ENCODE results near the gene TSPAN2. TPM values are rescaled to one million over a fixed set of nuclear protein-coding genes. Genes with fewer than 3 reads are reported as not detected.

TSPAN2 gene
- total and polyA plus RNA-seq, 9 donors, result 16.3 to 30.6 (median 19.7) TPM

GRCh38 chr1:115065021-115065420 is 24.3 kb downstream of the TSPAN2 start:
- WGBS (ENCODE audit: insufficient coverage), result no CpG with 5 or more reads among the region's 6 CpGs
- Histone ChIP-seq H3K36me3 (ENCODE audit: control insufficient read depth, insufficient read depth, low read length) (no peaks in the 10 kb centered on the region), H3K27me3 (ENCODE audit: control insufficient read depth, insufficient read depth, low read length) (no peaks in the 10 kb centered on the region), H3K27ac (ENCODE audit: low read length) (no peak overlapping the region), H3K9me3 (replicated peaks; ENCODE audit: control insufficient read depth, low read depth, low read length) (no peaks in the 10 kb centered on the region), H3K4me1 (ENCODE audit: control insufficient read depth, insufficient read depth, low read length) (peaks cover 7% of the 10 kb centered on the region), H3K4me3 (ENCODE audit: low read length) (no peak overlapping the region)
- no peak for DNase-seq

- no peaks in the 10 kb centered on the region for H3K9me3 ChIP-seq (replicated peaks; ENCODE audit: control insufficient read depth, low read depth, low read length)
- peaks cover 7% of the 10 kb centered on the region for H3K4me1 ChIP-seq (ENCODE audit: control insufficient read depth, insufficient read depth, low read length)
- 94% methylated on average over 3 of the region's 3 CpGs for WGBS (ENCODE audit: insufficient coverage)
Measured at GRCh38 chr1:115064461-115064860, 24.8 kb downstream of the TSPAN2 start.

GRCh38 chr1:115063228-115063901 is 25.9 kb downstream of the TSPAN2 start:
- H3K27ac ChIP-seq (ENCODE audit: low read length), result no peak overlapping the region
- no peaks in the 10 kb centered on the region for H3K36me3 ChIP-seq (ENCODE audit: control insufficient read depth, insufficient read depth, low read length)
- H3K4me3 ChIP-seq (ENCODE audit: low read length), result no peak overlapping the region
- H3K27me3 ChIP-seq (ENCODE audit: control insufficient read depth, insufficient read depth, low read length), result no peaks in the 10 kb centered on the region
- H3K4me1 ChIP-seq (ENCODE audit: control insufficient read depth, insufficient read depth, low read length), result peaks cover 4% of the 10 kb centered on the region
- DNase-seq, result no peak
- no peaks in the 10 kb centered on the region for H3K9me3 ChIP-seq (replicated peaks; ENCODE audit: control insufficient read depth, low read depth, low read length)
- 100% methylated on average over 2 of the region's 7 CpGs for WGBS (ENCODE audit: insufficient coverage)

More at GRCh38 chr1:115064461-115064860, 24.8 kb downstream of the TSPAN2 start:
- H3K27me3 ChIP-seq (ENCODE audit: control insufficient read depth, insufficient read depth, low read length), result no peaks in the 10 kb centered on the region
- no peak overlapping the region for H3K27ac ChIP-seq (ENCODE audit: low read length)
- no peak for DNase-seq
- H3K4me3 ChIP-seq (ENCODE audit: low read length), result no peak overlapping the region
- no peaks in the 10 kb centered on the region for H3K36me3 ChIP-seq (ENCODE audit: control insufficient read depth, insufficient read depth, low read length)

GRCh38 chr1:115062542-115063004 is 26.7 kb downstream of the TSPAN2 start:
- no peaks in the 10 kb centered on the region for H3K27me3 ChIP-seq (ENCODE audit: control insufficient read depth, insufficient read depth, low read length)
- DNase-seq, result no peak
- H3K4me3 ChIP-seq (ENCODE audit: low read length), result no peak overlapping the region
- H3K4me1 ChIP-seq (ENCODE audit: control insufficient read depth, insufficient read depth, low read length), result no peaks in the 10 kb centered on the region
- no peak overlapping the region for H3K27ac ChIP-seq (ENCODE audit: low read length)
- no peaks in the 10 kb centered on the region for H3K9me3 ChIP-seq (replicated peaks; ENCODE audit: control insufficient read depth, low read depth, low read length)
- H3K36me3 ChIP-seq (ENCODE audit: control insufficient read depth, insufficient read depth, low read length), result peaks cover 2% of the 10 kb centered on the region
- WGBS (ENCODE audit: insufficient coverage), result 72% methylated on average over 3 of the region's 7 CpGs

- no CpG with 5 or more reads among the region's 4 CpGs for WGBS (ENCODE audit: insufficient coverage)
- Histone ChIP-seq H3K4me1 (ENCODE audit: control insufficient read depth, insufficient read depth, low read length) (peaks cover 2% of the 10 kb centered on the region), H3K9me3 (replicated peaks; ENCODE audit: control insufficient read depth, low read depth, low read length) (no peaks in the 10 kb centered on the region), H3K4me3 (ENCODE audit: low read length) (no peak overlapping the region), H3K36me3 (ENCODE audit: control insufficient read depth, insufficient read depth, low read length) (peaks cover 2% of the 10 kb centered on the region), H3K27ac (ENCODE audit: low read length) (no peak overlapping the region), H3K27me3 (ENCODE audit: control insufficient read depth, insufficient read depth, low read length) (no peaks in the 10 kb centered on the region)
- DNase-seq, result no peak
Measured at GRCh38 chr1:115060501-115060900, 28.8 kb downstream of the TSPAN2 start.

GRCh38 chr1:115059316-115059715 is 30.0 kb downstream of the TSPAN2 start:
- Histone ChIP-seq H3K4me1 (ENCODE audit: control insufficient read depth, insufficient read depth, low read length) (peaks cover 2% of the 10 kb centered on the region), H3K4me3 (ENCODE audit: low read length) (no peak overlapping the region), H3K27me3 (ENCODE audit: control insufficient read depth, insufficient read depth, low read length) (no peaks in the 10 kb centered on the region), H3K27ac (ENCODE audit: low read length) (no peak overlapping the region), H3K9me3 (replicated peaks; ENCODE audit: control insufficient read depth, low read depth, low read length) (no peaks in the 10 kb centered on the region), H3K36me3 (ENCODE audit: control insufficient read depth, insufficient read depth, low read length) (peaks cover 2% of the 10 kb centered on the region)
- DNase-seq, result no peak
- WGBS (ENCODE audit: insufficient coverage), result no CpG with 5 or more reads among the region's 2 CpGs

- no peak overlapping the region for H3K4me3 ChIP-seq (ENCODE audit: low read length)
- H3K4me1 ChIP-seq (ENCODE audit: control insufficient read depth, insufficient read depth, low read length), result peaks cover 2% of the 10 kb centered on the region
- no peak for DNase-seq
- H3K27ac ChIP-seq (ENCODE audit: low read length), result no peak overlapping the region
- peaks cover 2% of the 10 kb centered on the region for H3K36me3 ChIP-seq (ENCODE audit: control insufficient read depth, insufficient read depth, low read length)
- 66% methylated on average over 4 of the region's 6 CpGs for WGBS (ENCODE audit: insufficient coverage)
- H3K9me3 ChIP-seq (replicated peaks; ENCODE audit: control insufficient read depth, low read depth, low read length), result no peaks in the 10 kb centered on the region
- no peaks in the 10 kb centered on the region for H3K27me3 ChIP-seq (ENCODE audit: control insufficient read depth, insufficient read depth, low read length)
Measured at GRCh38 chr1:115057661-115058254, 31.5 kb downstream of the TSPAN2 start.

- no peak overlapping the region for H3K27ac ChIP-seq (ENCODE audit: low read length)
- 4% methylated on average over 9 of the region's 9 CpGs for WGBS (ENCODE audit: insufficient coverage)
Measured at GRCh38 chr1:115056395-115056798, 32.9 kb downstream of the TSPAN2 start.

GRCh38 chr1:115052454-115053083 is 36.7 kb downstream of the TSPAN2 start:
- 40% methylated on average over 4 of the region's 9 CpGs for WGBS (ENCODE audit: insufficient coverage)
- no peaks in the 10 kb centered on the region for H3K27me3 ChIP-seq (ENCODE audit: control insufficient read depth, insufficient read depth, low read length)
- no peak overlapping the region for H3K27ac ChIP-seq (ENCODE audit: low read length)
- H3K9me3 ChIP-seq (replicated peaks; ENCODE audit: control insufficient read depth, low read depth, low read length), result no peaks in the 10 kb centered on the region
- peaks cover 2% of the 10 kb centered on the region for H3K4me1 ChIP-seq (ENCODE audit: control insufficient read depth, insufficient read depth, low read length)
- no peaks in the 10 kb centered on the region for H3K36me3 ChIP-seq (ENCODE audit: control insufficient read depth, insufficient read depth, low read length)
- no peak for DNase-seq
- H3K4me3 ChIP-seq (ENCODE audit: low read length), result no peak overlapping the region

More at GRCh38 chr1:115056395-115056798, 32.9 kb downstream of the TSPAN2 start:
- Histone ChIP-seq H3K4me3 (ENCODE audit: low read length) (no peak overlapping the region), H3K27me3 (ENCODE audit: control insufficient read depth, insufficient read depth, low read length) (no peaks in the 10 kb centered on the region), H3K9me3 (replicated peaks; ENCODE audit: control insufficient read depth, low read depth, low read length) (no peaks in the 10 kb centered on the region), H3K4me1 (ENCODE audit: control insufficient read depth, insufficient read depth, low read length) (peaks cover 2% of the 10 kb centered on the region), H3K36me3 (ENCODE audit: control insufficient read depth, insufficient read depth, low read length) (peaks cover 2% of the 10 kb centered on the region)
- DNase-seq, result peak; percentile 75

- H3K9me3 ChIP-seq (replicated peaks; ENCODE audit: control insufficient read depth, low read depth, low read length), result no peaks in the 10 kb centered on the region
- no peak for DNase-seq
- H3K4me3 ChIP-seq (ENCODE audit: low read length), result no peak overlapping the region
- no peaks in the 10 kb centered on the region for H3K27me3 ChIP-seq (ENCODE audit: control insufficient read depth, insufficient read depth, low read length)
- no peak overlapping the region for H3K27ac ChIP-seq (ENCODE audit: low read length)
- no peaks in the 10 kb centered on the region for H3K36me3 ChIP-seq (ENCODE audit: control insufficient read depth, insufficient read depth, low read length)
- peaks cover 2% of the 10 kb centered on the region for H3K4me1 ChIP-seq (ENCODE audit: control insufficient read depth, insufficient read depth, low read length)
- WGBS (ENCODE audit: insufficient coverage), result 78% methylated on average over 4 of the region's 5 CpGs
Measured at GRCh38 chr1:115051850-115052249, 37.5 kb downstream of the TSPAN2 start.

Measured in muscle of leg (tissue), 11 donors.